Ovary (tissue), 9 donors: ENCODE data around the gene KDM2B. TPM values are rescaled to one million over a fixed set of nuclear protein-coding genes. Genes with fewer than 3 reads are reported as not detected.
"Not testable (repeated sequence)": the region's sequence is repeated elsewhere in the genome, so short reads cannot be mapped to it uniquely, and the experiment has no call there.

ENCODE experiments used
- DNase-seq, 5 donors: peaks; one replicate each; pipeline ENCODE4 v3.0.0-alpha.2; 2019 to 2020
- H3K27ac ChIP-seq, 2 donors: fragments of 200-600 bp; one replicate each; pipeline versions ENCODE4 v1.5.1 to v1.8.0; 2019 to 2022
- H3K27me3 ChIP-seq: fragments of 200-600 bp; one replicate; pipeline ENCODE4 v1.8.0; 2022
- H3K36me3 ChIP-seq: fragments of 200-600 bp; sonication (generic); one replicate; pipeline ENCODE4 v1.5.1; 2019
- H3K4me1 ChIP-seq: one replicate; pipeline ENCODE4 v1.8.1; 2013; ENCODE audit warnings: mild to moderate bottlenecking, moderate library complexity; ENCODE audit not compliant: insufficient read depth
- H3K4me3 ChIP-seq: fragments of 200-600 bp; sonication (generic); one replicate; pipeline ENCODE4 v1.5.1; 2017
- H3K9me3 ChIP-seq, 2 donors: fragments of 200-600 bp in 1 of 2; sonication (generic) in 1 of 2; one replicate each; pipeline versions ENCODE4 v1.5.1 to v1.8.1; 2013 to 2019; ENCODE audit warnings: mild to moderate bottlenecking in 1 of 2, moderate library complexity in 1 of 2
- CTCF ChIP-seq, 3 donors: fragments of 450-650 bp in 2 of 3; fragments of 200-600 bp in 1 of 3; IDR thresholded peaks; one replicate each; pipeline versions ENCODE4 v1.5.1 to v1.8.0; 2016 to 2022; ENCODE audit warnings: antibody characterized with exemption in 3 of 3, mild to moderate bottlenecking in 1 of 3
- EP300 ChIP-seq: sonication (generic); formaldehyde crosslinking; IDR thresholded peaks from one replicate; pipeline ENCODE4 v1.6.1; 2017; ENCODE audit warnings: antibody characterized with exemption
- POLR2A ChIP-seq: fragments of 450-650 bp; IDR thresholded peaks from one replicate; pipeline ENCODE4 v1.6.1; 2017; ENCODE audit warnings: antibody characterized with exemption, mild to moderate bottlenecking, moderate library complexity
- WGBS, 3 donors: extraction: QIAGEN DNeasy Blood & Tissue Kit in 1 of 3; methylation state at CpG; one replicate each; pipeline versions ENCODE4 v1.1.5 to v1.1.7; 2013 to 2017; 5-methylcytosine and 5-hydroxymethylcytosine counted together
- intact Hi-C, 4 donors: fragments of 100-400 bp; cut with DNase I; formaldehyde crosslinking; loops; one replicate each; pipeline versions ENCODE4 v1.11.0 to v1.15.1; 2022 to 2023
- polyA plus RNA-seq, 2 donors: library from polyadenylated mRNA; stranded (reverse); fragments of 200-250 nt in 1 of 2; fragments of 350-450 nt in 1 of 2; fragmentation: Illumina TruSeq in 1 of 2; extraction: RNeasy Lipid Tissue Mini Kit (QIAGEN cat#74804) in 1 of 2; gene quantifications; one replicate each; pipeline ENCODE4 v1.2.3, GENCODE V29; 2013 to 2014
- total RNA-seq, 7 donors: library from RNA; depleted of rRNA in 2 of 7; stranded (reverse); fragments of >200 nt in 2 of 7; fragmentation: NEBNext Ultra II Directional in 3 of 7; extraction: Animal tissue kit (Norgen Biotek cat#: 25700) in 3 of 7; gene quantifications; one replicate each; pipeline versions ENCODE4 v1.1.0 to v1.2.4, GENCODE V29; 2016 to 2023
- donor health status: DM: no; HTN: no; CAD: no; lungs with moderate emphysema.
- donor health status: DM: no; HTN: no; CAD: no.
- donor health status: Bipolar disorder and iron deficiency.
- donor health status: DM: yes; HTN: yes; CAD: no.
- donor health status: DM: no; HTN: no; CAD: no.
- donor health status: DM: yes; HTN: yes; CAD: no.

The KDM2B gene
- total and polyA plus RNA-seq, 9 donors = 13.2 to 33.6 (median 23.4) TPM

DNA sequence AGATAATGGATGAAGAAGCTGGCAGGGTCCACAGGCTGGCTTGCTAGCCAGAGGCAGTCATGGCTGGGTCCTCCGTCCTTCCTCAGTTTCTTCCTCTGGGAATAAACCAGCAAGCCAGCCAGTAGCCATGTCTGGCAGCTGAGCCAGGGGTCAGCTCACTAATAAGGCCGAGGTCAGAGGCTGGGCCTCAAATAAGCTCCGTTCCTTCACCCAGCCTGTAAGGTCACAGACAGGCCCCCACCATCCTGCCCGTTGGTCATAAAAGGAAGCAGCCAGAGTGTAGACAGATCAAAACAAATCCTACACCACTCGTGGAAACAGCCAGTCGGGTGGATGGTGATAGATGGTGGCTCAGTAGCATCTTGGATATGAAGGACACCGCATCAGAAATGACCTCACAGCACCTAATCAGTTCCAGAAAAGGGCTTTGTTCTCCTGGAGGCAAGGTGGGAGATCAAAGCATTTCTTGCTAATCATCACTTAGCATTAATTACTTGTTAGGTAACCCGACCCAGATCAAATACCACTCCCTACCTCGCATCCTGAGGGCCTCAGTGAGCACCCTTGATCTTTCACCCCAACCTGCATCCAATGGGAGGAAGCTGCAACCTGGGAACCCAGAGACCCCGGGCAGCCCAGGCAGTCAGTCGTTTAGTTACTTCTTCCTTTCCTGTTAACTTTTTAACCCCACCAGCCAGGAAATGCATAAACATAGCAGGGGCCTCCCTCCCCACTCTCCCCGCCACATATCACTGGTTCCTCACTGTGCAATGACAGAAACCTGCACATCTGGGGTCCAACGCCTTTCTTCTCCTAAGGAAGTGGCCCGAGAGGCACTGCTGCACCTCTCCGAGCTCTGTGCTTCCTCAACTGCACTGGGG lies 90.2 kb downstream of the KDM2B start:
- TF ChIP-seq CTCF (IDR thresholded peaks at IDR 0.05) (no peak), EP300 (no peak), POLR2A (no peak)
- no peak for DNase-seq
- no peak overlapping the region for H3K27ac ChIP-seq
- H3K4me1 ChIP-seq = no peaks in the 10 kb centered on the region
- H3K4me3 ChIP-seq = no peak overlapping the region
- no peaks in the 10 kb centered on the region for H3K9me3 ChIP-seq
- WGBS, 3 donors = 64 to 68% (median 66%) methylated on average over 15 of the region's 15 CpGs
- no peaks in the 10 kb centered on the region for H3K36me3 ChIP-seq
- intact Hi-C loops = no loop called here
- H3K27me3 ChIP-seq = no peaks in the 10 kb centered on the region

DNA sequence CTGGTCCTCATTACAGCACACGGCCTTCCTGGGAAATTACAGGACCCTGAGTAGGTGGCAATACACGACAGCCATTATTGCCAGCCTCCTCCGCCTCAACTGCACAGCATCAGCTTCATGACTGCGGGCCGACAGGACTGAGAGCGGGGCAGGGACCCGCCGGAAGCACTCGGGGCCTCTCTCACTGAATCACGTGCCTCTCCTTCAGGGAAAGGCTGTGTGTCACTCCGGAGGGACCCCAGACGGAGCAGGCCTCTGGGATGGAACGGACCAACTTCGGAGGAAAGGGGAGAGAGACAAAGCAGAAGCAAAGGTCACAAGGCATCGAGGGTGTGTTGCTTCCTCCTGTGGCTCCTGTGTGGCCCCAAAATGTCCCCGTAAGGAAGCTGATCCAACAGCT lies 90.9 kb downstream of the KDM2B start:
- TF ChIP-seq POLR2A (no peak), CTCF (IDR thresholded peaks at IDR 0.05) (no peak), EP300 (no peak)
- H3K4me1 ChIP-seq = no peaks in the 10 kb centered on the region
- H3K9me3 ChIP-seq = no peaks in the 10 kb centered on the region
- intact Hi-C loops = no loop called here
- H3K4me3 ChIP-seq = no peak overlapping the region
- H3K36me3 ChIP-seq = no peaks in the 10 kb centered on the region
- H3K27me3 ChIP-seq = no peaks in the 10 kb centered on the region
- WGBS, 3 donors = 85 to 91% (median 89%) methylated on average over 16 of the region's 16 CpGs
- no peak overlapping the region for H3K27ac ChIP-seq
- no peak for DNase-seq

- 56 to 65% (median 64%) methylated on average over 6 of the region's 6 CpGs for WGBS, 3 donors
Measured at GRCh38 chr12:121484967-121485366, 95.9 kb downstream of the KDM2B start.

GRCh38 chr12:121484564-121484963 lies 96.3 kb downstream of the KDM2B start:
- H3K4me3 ChIP-seq, H3K36me3 ChIP-seq, intact Hi-C loops, H3K27me3 ChIP-seq, H3K9me3 ChIP-seq, H3K27ac ChIP-seq, DNase-seq, H3K4me1 ChIP-seq: not testable (repeated sequence)
- WGBS, 3 donors = 88 to 92% (median 90%) methylated on average over 5 of the region's 5 CpGs

More at GRCh38 chr12:121484967-121485366, 95.9 kb downstream of the KDM2B start:
- no peaks in the 10 kb centered on the region for H3K4me1 ChIP-seq
- no peak overlapping the region for H3K4me3 ChIP-seq
- H3K36me3 ChIP-seq = no peaks in the 10 kb centered on the region
- no peaks in the 10 kb centered on the region for H3K27me3 ChIP-seq
- H3K9me3 ChIP-seq = no peaks in the 10 kb centered on the region
- no peak overlapping the region for H3K27ac ChIP-seq
- intact Hi-C loops = no loop called here
- no peak for DNase-seq
- TF ChIP-seq POLR2A (no peak), CTCF (IDR thresholded peaks at IDR 0.05) (no peak), EP300 (no peak)

DNA sequence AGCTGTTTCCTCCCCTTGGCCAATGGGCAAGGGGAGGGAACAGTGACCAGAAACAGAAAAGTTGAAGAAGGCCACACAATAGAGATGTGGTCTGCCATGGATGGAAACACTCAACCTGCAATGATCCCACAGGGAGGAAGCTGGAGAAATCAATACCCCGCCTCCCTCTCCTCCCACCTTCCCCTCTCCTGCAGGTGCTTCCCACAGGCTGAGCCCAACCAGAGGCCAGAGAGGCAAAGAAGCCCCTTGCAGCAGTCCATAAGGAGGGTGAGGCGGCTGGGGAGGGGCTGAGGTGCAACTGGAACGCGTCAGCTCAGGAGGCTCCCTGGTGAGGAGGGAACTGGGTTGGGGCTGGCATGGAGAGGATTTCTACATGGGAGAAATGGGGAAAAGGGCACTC lies 96.9 kb downstream of the KDM2B start:
- 87 to 97% (median 96%) methylated on average over 4 of the region's 4 CpGs for WGBS, 3 donors
- Histone ChIP-seq H3K36me3 (no peaks in the 10 kb centered on the region), H3K27me3 (no peaks in the 10 kb centered on the region), H3K27ac (no peak overlapping the region), H3K4me1 (no peaks in the 10 kb centered on the region), H3K4me3 (no peak overlapping the region), H3K9me3 (no peaks in the 10 kb centered on the region)
- no peak for DNase-seq
- intact Hi-C loops = no loop called here
- no peak for TF ChIP-seq POLR2A
- TF ChIP-seq EP300 = no peak
- TF ChIP-seq CTCF (IDR thresholded peaks at IDR 0.05) = no peak
